Activated gamma-delta T cell treated with anti-CD3 and anti-CD28 coated beads, Interleukin-2, amount 50 U/mL, for 16 hours (primary cell): ENCODE data around the gene CAPN2.
A peak's percentile ranks its signal among the peaks of the same experiment; 100 is the strongest.

ENCODE experiments used
- DNase-seq: peaks from one replicate; pipeline ENCODE4 v3.0.0-alpha.2; 2020; ENCODE audit warnings: low read depth

The CAPN2 gene

DNA sequence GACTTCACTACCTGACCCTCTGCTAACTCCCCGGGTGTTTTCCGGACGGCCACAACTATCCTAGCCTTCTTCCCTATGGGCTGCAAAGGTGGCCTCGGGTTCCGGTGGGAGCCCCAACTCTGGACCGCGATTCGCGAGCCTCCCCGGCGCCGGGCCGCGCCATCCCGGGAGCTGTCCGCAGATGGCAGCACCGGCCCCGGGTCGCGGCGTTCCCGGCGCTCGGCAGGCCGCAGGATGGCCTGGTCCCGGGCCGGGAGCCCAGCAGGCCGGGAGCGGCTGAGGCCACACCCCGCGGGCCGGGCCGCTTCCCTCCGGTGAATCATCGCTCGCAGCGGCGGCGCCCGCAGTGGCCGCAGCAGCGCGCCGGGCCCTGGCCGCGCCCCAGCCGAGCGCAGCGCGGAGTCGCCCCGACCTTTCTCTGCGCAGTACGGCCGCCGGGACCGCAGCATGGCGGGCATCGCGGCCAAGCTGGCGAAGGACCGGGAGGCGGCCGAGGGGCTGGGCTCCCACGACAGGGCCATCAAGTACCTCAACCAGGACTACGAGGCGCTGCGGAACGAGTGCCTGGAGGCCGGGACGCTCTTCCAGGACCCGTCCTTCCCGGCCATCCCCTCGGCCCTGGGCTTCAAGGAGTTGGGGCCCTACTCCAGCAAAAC is at the start of gene CAPN2:
TSS of gene CAPN2 (plus strand) at position 346 of the 656 bp plus-strand sequence. CDS start at position 448, 102 bp downstream.
- DNase-seq: no peak

DNA sequence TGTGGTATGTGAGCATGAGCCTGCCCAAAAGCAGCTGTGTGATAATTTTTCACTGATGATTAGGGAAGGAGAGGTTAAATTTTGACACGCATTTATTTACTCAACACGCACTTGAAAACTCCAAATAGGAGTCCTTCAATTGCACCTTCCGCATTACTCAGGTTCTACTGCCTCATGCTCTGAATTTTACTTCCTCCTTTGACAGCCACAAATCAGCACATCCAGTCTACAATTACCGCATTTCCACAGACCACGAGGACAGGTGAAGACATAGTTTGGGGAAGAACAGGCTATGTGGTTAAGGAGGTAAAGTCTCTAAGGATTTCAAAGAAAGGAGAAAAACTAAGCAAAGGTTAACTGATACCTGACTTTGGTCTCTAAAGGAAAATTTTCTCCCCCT is 49.4 kb upstream of the CAPN2 start:
- DNase-seq: no peak

DNA sequence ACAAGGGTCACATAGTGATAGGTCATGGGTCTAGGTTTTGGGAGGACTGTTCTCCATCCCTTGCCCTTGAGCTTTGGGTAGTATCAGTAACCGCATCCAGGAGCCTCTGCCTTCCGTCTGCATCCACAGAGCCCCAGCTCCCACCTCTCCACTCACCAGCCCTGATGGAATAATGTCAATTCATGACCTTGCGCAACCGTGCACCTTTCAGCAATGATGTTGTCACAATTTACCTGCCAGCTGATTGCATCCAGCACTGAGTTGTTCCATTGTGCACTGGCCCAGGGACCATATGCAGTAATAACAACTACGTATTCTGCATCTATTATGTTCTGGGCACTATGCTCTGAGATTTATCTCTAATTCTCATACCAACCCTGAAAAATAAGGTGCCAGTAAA is 48.2 kb upstream of the CAPN2 start:
- no peak for DNase-seq

DNA sequence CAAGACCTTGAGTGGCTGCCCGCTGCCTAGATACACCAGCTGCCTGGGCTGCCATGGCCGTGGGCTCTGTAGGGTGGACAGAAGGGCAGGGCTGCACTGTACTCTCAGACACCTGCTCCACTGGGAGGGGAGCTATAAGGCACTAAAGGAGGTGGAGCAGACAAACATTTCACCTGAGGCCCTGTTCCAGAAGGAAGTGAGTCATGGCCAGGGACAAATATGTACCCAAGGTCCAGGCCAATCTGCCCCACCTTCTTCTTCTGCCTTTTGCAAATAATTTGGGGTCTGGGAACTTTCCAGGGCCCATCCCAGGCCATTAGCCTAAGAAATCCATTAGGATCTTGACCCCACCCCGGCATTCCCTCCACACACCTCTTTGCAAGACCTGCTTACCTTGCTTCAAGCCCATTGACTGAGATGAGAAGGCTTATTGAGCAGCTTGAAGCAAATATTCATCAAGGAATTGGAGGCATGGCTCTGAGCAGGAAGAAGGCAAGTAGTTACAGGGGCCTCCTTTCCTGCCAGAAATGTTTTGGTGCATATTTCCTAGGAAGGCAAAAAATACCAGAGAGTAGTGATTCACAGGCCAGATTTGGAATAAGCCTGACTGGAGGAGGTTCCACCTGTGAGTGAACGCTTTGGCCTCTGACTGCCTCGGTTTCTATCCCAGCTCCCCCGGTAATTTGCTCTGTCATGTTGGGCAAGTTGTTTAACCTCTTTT is 46.6 kb upstream of the CAPN2 start, which contains the start of gene CAPN8:
TSS of gene CAPN8 (minus strand) at position 110 of the 721 bp plus-strand sequence. CDS start at position 55, 55 bp downstream.
- DNase-seq: no peak

DNA sequence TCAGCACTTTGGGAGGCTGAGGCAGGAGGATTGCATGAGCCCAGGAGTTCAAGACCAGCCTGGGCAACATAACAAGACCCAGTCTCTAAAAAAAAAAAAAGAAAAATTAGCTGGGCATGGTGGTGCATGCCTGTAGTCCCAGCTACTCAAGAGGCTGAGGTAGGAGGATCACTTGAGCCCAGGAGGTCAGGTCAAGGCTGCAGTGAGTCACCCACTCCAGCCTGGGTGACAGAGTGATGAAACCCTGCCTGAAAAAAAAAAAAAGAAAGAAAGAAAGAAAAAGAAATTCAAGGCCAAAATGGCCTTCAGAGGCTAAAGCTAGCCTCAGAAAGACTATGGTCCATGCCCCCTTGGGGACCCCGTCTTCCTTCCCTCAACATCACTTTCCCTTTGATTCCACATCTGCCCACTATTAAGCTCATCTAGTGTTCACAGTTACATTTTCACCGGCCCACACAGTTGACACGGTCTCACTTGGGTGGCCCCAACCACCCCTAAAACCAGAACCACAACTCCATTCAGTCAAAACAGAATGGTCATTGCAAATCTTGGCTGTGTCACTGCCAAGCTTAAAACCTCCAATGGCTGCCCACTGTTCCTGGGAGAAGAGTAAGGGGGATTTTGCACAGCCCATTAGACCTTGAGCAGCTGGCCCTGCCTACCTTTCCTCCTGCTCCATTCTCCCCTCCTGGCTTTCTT is 44.7 kb upstream of the CAPN2 start:
- no peak for DNase-seq

DNA sequence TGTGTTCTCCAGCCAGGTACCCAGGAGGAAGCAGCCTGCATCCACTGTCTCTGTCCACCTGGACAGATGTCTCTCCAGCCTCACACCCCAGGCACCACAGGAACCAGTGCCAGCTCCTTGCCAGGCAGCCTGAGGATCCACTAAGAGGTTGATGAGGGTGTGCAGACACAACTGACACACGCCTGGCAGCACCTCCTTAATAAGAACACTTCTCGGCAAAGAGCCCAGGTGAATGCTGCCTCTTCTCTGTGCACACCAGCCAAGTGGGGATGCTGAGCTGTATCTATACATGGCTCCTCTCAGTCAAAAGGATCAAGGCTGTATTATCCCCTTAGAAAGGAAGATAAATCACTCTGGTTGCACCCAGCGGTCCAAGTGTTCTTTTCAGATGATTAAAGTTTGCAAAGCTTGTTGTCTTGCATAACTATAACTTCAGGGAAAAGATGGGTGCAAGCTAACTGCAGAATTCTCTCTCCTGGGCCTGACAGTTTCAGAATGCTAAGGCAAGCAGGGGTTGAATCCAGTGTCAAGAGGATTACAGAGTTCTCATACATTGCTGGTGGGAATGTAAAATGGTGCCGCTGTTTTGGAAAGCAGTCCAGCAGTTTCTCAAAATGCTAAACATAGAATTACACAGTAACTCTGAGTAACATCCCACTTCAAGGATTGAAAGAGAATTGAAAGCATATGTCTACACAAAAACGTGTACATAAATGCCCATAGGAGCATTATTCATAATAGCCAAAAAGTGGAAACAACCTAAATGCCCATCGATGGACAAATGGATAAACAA is 43.1 kb upstream of the CAPN2 start:
- DNase-seq: no peak

DNA sequence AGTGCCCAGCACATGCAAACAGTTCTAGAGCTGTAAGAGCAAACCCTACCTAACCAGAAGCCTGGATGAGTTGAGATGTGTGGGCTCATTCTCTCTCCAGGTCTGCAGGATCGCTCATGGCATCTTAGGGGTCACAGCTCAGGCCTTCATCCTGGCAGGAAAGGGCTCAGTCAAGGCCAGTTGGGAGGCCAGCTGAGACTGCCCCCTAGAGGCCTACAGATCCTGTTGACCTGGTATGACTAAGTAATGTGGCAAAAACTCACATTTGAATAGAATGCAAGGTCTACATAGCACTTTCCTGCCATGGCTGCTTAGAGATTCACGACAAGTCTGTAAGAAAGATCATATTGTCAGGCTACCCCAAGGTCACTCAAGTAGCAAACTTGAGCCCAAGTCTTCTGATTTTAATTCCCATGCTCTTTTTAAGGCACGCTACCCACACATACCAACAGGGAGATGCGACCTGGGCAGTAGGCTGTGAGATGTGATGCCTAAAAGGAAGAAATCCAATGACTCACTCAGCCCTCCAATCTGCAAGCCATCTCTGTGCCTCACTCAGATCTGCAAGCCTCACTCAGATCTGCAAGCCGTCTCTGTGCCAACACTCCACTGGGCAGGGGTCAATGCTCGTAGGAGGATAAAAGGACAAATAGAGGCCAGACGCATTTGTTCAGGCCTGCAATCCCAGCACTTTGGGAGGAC is 41.7 kb upstream of the CAPN2 start:
- no peak for DNase-seq

DNA sequence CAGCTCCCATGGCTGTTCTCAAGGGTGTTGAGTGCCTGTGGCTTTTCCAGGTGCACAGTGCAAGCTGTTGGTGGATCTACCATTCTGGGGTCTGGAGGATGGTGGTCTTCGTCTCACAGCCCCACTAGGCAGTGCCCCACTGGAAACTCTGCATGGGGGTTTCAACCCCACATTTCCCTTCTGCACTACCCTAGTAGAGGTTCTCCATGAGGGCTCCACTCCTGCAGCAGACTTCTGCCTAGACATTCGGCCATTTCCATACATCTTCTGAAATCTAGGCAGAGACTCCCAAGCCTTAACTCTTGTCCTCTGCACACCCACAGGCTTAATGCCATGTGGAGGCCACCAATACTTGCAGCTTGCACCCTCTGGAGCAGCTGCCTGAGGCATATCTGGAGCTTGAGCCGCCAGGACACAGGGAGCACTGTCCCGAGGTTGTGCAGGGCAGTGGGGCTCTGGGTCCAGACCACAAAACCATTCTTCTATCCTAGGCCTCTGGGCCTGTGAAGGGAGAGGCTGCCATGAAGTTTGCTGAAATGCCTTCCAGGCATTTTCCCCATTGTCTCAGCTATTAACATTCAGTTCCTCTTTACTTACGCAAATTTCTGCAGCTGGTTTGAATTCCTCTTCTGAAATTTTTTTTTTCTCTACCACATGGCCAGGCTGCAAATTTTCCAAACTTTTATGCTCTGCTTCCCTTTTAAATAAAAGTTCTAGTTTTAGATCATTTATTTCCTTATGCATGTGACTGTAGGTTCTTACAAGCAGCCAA is 38.0 kb upstream of the CAPN2 start:
- DNase-seq: no peak

DNA sequence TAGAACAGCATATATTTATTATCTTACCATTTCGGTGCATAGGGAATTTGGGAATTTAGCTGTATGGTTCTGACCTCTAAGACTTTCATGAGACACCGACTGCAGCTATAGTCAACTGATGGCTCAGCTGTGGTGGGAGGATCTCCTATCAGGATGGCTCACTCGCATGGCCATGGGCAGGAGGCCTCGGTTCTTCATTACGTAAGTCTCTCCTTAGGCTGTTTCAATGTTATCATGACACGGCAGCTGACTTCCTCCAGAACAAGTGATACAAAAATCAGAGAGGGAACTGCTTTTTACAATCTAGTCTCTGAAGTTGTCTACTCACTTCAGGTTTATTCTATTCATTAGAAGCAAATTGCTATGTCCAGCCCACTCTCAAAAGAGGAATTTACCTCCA is 33.5 kb upstream of the CAPN2 start:
- no peak for DNase-seq

DNA sequence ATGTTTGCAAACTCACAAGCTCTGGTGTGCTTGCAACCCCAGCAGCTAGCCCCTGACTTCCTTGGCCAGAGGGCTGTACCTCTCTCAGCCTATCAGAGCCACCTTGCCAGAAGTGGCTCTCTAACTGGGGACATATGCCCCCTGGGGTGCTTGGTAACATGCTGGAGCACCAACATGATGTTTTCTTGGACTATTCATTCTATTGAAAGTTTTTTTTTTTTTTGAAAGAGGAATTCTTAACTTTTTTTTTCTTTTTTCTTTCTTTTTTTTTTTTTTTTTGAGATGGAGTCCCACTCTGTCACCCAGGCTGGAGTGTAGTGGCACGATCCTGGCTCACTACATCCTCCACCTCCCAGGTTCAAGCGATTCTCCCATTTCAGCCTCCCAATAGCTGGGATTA is 32.2 kb upstream of the CAPN2 start:
- no peak for DNase-seq

DNA sequence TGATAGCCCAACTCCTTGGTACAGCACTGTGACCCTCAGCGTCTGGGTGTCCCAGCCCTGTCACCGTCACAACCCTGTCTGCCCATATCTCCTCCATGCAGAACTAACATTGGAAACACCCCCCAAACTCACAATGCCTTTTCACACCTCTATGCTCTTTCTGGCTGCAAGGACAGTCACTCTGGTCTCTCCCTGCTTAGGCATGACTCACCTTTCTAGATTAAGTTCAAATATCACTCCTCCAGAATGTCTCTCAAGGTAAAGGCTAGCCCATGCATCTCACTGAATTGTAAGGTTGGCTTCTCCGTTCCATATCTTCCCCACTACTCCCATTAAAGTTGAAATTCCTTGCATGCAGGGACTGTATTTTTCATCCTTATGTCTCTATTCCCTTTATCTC is 29.8 kb upstream of the CAPN2 start:
- DNase-seq: no peak

DNA sequence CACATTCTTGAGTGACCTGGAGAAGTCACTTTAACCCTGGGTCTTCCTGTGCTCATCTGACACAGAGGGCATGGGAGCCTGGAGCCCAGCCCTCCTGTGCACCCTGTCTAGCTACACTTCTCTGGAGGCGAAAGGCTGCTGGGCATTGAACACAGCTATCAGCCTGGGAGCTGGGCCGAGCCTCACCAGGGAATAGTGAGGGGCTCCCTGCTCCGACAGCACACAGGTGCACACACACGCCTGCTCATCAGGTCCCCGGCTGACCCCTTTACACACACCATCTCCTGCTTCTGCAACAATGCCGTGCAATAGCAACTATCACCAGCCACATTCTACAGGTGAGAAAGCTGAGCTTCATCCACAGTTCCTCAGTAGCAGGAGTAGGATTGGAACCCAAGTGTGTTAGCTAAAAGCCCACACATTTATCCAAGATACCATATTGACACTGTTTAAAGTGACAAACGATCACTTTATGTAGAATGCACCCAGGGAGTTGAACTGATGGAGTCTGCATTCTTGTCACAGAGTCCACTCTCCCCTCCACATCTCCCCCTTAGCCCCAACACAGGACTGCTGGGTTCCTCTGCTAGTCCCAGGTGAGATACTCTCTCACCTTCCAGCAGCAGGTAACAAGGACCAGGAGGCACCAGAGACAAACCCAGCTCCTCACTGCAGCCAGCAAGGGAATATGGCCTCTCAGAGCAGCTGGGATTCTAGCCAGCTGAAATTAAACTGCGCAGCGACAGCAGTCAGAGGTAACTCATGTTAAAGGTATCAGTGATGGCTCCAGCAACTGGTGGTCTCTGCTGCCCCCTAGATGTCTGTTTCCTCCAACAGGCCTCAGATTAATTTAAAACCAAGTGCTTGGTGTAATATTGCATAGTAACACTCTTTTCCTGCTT is 28.5 kb upstream of the CAPN2 start:
- peak; percentile 38 for DNase-seq

DNA sequence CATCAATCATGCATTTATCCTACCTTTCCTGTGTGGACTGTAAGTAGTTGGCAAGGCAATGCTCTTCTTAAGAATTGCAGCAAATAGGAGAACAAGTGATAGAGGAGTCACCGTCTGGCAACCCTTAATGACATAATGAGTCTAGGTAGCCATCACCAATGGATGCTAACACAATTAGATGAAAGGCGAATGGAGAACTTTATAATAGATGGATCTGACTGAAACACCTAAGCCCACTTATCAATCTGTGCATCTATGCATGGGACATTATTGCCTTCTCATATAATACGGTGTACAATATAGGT is 27.9 kb upstream of the CAPN2 start:
- no peak for DNase-seq

DNA sequence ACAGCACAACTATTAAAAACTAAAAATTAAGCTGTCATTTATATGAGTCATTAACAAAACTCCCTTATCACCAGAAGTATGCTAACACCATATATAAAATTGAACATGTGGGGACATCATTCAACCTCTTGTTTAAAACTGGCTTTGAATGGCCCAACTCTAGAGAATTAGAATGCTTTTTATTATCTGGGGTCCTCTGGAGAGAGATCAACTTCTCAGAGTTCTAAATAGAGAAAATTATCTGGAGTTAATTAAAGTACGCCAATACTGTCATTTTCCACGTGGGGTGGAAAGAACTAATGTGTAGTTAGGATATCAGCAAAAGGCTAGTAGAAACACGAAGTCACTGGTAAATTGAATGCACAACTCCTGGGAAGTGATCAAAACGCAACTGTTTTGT is 21.2 kb upstream of the CAPN2 start:
- DNase-seq: no peak

DNA sequence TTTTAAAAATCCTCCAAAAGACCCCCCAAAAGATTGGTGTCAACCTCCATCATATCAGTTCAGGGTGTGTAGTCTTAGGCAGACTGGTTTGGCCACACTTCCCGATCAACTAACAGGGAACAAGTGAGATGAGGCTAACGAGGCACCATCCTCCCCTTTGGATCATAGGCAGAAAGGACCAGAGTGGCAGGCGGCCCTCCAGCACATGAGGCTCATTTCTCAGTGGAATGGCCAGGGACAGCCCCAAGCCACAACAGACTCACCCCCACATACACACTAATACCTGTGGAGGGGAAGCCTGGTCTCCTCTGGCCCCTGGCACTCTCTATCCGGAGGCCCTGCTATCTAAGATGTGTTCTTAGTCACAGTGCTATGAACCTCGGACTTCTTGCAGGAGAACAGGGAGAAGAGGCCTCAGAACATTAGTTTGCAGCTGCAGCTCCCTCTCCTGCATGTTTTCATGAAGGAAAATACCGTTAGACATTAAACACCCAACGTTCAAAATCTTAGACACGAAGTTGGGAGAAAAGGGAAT is 17.3 kb upstream of the CAPN2 start:
- no peak for DNase-seq

DNA sequence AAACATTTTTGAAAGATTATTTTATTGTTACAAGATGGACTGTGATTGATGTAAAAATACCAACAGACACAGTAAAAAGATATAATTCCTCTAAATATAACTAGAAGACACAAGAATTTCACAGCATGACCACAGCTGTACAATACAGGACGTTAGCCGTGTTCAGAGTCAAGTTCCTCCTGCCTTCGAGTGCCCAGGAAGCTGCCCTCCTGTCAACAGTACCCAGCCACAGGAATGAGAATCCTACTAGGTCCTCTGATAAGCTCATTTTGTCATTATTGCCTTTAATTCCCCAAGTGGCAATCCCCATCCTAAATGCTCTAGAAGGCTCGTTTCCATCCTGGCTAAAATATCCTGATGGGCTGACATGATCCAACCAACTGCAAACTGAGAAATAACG is 16.4 kb upstream of the CAPN2 start:
- no peak for DNase-seq

DNA sequence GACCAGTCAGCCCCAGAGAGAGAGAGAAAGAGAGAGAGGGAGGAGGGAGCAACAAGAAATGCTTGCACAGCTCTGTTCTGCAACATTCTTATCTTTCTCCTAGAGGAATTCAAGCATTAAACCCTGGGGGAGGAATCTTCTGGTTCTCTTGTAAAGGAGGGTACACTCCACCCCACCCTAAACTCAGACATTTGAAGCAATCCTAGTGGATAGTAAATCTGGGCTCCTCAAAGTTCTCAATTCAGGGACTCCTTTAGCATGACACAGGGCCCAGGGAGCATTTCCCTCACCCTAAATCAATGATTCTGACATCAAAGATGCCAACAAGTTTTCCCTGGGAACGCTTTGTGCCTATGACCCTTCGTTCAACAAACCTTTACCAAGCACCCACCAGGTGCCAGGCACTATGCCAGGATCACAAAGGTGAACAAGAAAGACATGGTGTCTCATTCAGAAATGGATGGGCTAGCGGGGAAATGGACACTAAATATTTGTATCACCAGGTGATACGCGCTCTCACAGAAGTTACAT is 11.9 kb upstream of the CAPN2 start:
- no peak for DNase-seq

DNA sequence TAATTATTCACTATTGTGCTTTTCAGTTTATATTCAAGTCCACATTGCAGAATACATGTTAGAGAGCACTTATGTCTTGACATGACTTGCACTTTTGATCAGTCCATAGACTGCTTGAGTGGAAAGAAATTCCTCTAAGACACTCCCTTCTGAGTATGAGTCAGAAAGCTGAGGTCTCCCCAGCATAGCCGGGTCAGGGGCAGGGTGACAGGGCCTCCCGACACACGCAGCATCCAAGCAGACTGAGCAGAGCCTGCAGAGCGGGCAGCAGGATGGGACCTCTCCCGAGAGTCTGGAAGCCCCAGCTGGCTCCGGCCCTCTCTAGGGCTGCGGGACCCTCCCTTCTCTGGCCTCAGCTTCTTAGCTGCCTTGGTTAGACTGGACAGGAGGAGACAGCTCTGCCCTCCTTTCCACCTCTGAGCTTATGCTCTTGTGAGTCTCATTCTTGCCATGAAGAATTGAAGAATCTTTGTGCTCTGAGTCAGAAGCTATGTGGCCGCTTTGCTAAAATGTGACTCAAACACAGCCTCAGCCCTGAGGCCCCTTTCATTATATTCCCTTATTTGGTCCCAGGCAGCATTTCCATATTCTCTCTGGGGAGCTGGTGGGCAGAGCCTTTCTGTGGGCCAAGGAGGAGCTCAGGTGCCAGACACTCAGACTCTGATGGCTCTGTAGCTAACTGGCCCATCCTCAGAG is 11.2 kb upstream of the CAPN2 start:
- no peak for DNase-seq
